IMR-90 (cell line): ENCODE data around the gene HSPE1. TPM values are rescaled to one million over a fixed set of nuclear protein-coding genes. Genes with fewer than 3 reads are reported as not detected.

ENCODE experiments used
- ATAC-seq: fragments of 200-7000 bp; cut with Tn5 transposase; 2 replicates; pipeline ENCODE4 v1.9.1; 2020; ENCODE audit warnings: low read depth, mild to moderate bottlenecking, moderate library complexity
- BruUV-seq: library from RNA; stranded (reverse); fragments of 400-500 nt; replicated peaks from 2 replicates; lab custom pipeline; 2021; lab: Mats Ljungman, UMichigan
- CTCF ChIA-PET: fragments of 300-600 bp; formaldehyde crosslinking; extraction: SDS; loops from one replicate; lab custom pipeline; 2021; ENCODE audit warnings: antibody characterized with exemption; lab: Yijun Ruan, JAX
- POLR2A ChIA-PET: fragments of 300-600 bp; sonication (Branson Sonifier 250); formaldehyde crosslinking; loops from one replicate; lab custom pipeline; 2022; ENCODE audit warnings: antibody characterized with exemption; ENCODE audit not compliant: unreplicated experiment; lab: Charles Lee
- DNase-seq: peaks from one replicate; pipeline ENCODE4 v3.0.0; 2013
- H2AFZ ChIP-seq: replicated peaks from 2 replicates; pipeline ENCODE3; 2013; ENCODE audit warnings: low read length, mild to moderate bottlenecking; ENCODE audit not compliant: poor library complexity
- H2AK5ac ChIP-seq: 2 replicates; pipeline ENCODE4 v1.6.1; 2013; ENCODE audit warnings: low read depth, low read length, inconsistent platforms
- H2AK9ac ChIP-seq: replicated peaks from 2 replicates; pipeline ENCODE3; 2013; ENCODE audit warnings: mild to moderate bottlenecking, low read depth, low read length, moderate library complexity; ENCODE audit not compliant: poor library complexity
- H2BK120ac ChIP-seq: 2 replicates; pipeline ENCODE4 v1.6.1; 2013; ENCODE audit warnings: low read depth, low read length, inconsistent platforms
- H2BK15ac ChIP-seq: 3 replicates; pipeline ENCODE4 v1.6.1; 2013; ENCODE audit warnings: low read depth, low read length, inconsistent platforms
- H2BK20ac ChIP-seq: 2 replicates; pipeline ENCODE4 v1.6.1; 2013; ENCODE audit warnings: low read depth, mild to moderate bottlenecking, inconsistent platforms, low read length, moderate library complexity
- H2BK5ac ChIP-seq: 2 replicates; pipeline ENCODE4 v1.6.1; 2013; ENCODE audit warnings: mild to moderate bottlenecking, low read depth, low read length, inconsistent platforms; ENCODE audit not compliant: poor library complexity, severe bottlenecking
- H3K14ac ChIP-seq: replicated peaks from 2 replicates; pipeline ENCODE4 v1.6.1; 2013; ENCODE audit warnings: low read depth, low read length, inconsistent platforms
- H3K18ac ChIP-seq: 2 replicates; pipeline ENCODE4 v1.6.1; 2013; ENCODE audit warnings: low read depth, low read length, control low read depth
- H3K23ac ChIP-seq: 2 replicates; pipeline ENCODE4 v1.6.1; 2013; ENCODE audit warnings: low read depth, low read length, inconsistent platforms
- H3K27ac ChIP-seq: 2 replicates; pipeline ENCODE4 v1.5.1; 2013; ENCODE audit warnings: mild to moderate bottlenecking, control low read depth, low read length; ENCODE audit not compliant: insufficient read depth
- H3K27me3 ChIP-seq: 2 replicates; pipeline ENCODE4 v1.6.1; 2013; ENCODE audit warnings: low read length; ENCODE audit not compliant: control insufficient read depth, insufficient read depth
- H3K36me3 ChIP-seq: 2 replicates; pipeline ENCODE4 v1.6.1; 2013; ENCODE audit warnings: low read length, mixed read lengths; ENCODE audit not compliant: control insufficient read depth, insufficient read depth
- H3K4ac ChIP-seq: 2 replicates; pipeline ENCODE4 v1.6.1; 2013; ENCODE audit warnings: low read depth, low read length, inconsistent platforms
- H3K4me1 ChIP-seq: 2 replicates; pipeline ENCODE4 v1.6.1; 2013; ENCODE audit warnings: low read length, mixed read lengths; ENCODE audit not compliant: control insufficient read depth, insufficient read depth
- H3K4me2 ChIP-seq: 2 replicates; pipeline ENCODE4 v1.6.1; 2013; ENCODE audit warnings: low read depth, mild to moderate bottlenecking, control low read depth, low read length, moderate library complexity
- H3K4me3 ChIP-seq: 2 replicates; pipeline ENCODE4 v1.5.1; 2013; ENCODE audit warnings: low read depth, mild to moderate bottlenecking, control low read depth, low read length, moderate library complexity; ENCODE audit not compliant: insufficient read depth
- H3K56ac ChIP-seq: 2 replicates; pipeline ENCODE4 v1.6.1; 2013; ENCODE audit warnings: low read length, inconsistent platforms; ENCODE audit not compliant: insufficient read depth; ENCODE audit errors: extremely low read depth
- H3K79me1 ChIP-seq, 2 experiments: 2 replicates each; pipeline ENCODE4 v1.6.1; 2013; ENCODE audit warnings: low read length in 2 of 2, inconsistent platforms in 1 of 2, low read depth in 1 of 2
- H3K9ac ChIP-seq: 2 replicates; pipeline ENCODE4 v1.6.1; 2013; ENCODE audit warnings: low read depth, low read length, control low read depth
- H3K9me1 ChIP-seq: 2 replicates; pipeline ENCODE4 v1.6.1; 2013; ENCODE audit warnings: low read length, inconsistent platforms; ENCODE audit not compliant: insufficient read depth
- H3K9me3 ChIP-seq: 2 replicates; pipeline ENCODE4 v1.6.1; 2013; ENCODE audit warnings: low read length; ENCODE audit not compliant: control insufficient read depth, insufficient read depth
- H4K20me1 ChIP-seq: 2 replicates; pipeline ENCODE4 v1.6.1; 2013; ENCODE audit warnings: low read length, inconsistent platforms; ENCODE audit not compliant: insufficient read depth
- H4K5ac ChIP-seq: 2 replicates; pipeline ENCODE4 v1.6.1; 2013; ENCODE audit warnings: mild to moderate bottlenecking, low read depth, low read length, control low read depth
- H4K8ac ChIP-seq, 2 experiments: 2 replicates each; pipeline ENCODE4 v1.6.1; 2013; ENCODE audit warnings: low read depth in 2 of 2, low read length in 2 of 2, control low read depth in 1 of 2, inconsistent platforms in 1 of 2
- H4K91ac ChIP-seq: 2 replicates; pipeline ENCODE4 v1.6.1; 2013; ENCODE audit warnings: low read depth, low read length, inconsistent platforms; ENCODE audit not compliant: insufficient read depth
- BHLHE40 ChIP-seq: fragments of 150-350 bp; IDR thresholded peaks from 2 replicates; pipeline ENCODE4 v1.6.1; 2016; ENCODE audit warnings: mild to moderate bottlenecking, low read depth, low read length
- CEBPB ChIP-seq: IDR thresholded peaks from 2 replicates; pipeline ENCODE4 v1.6.1; 2012; ENCODE audit warnings: low read depth, low read length, improper control_type of control experiment
- CHD1 ChIP-seq: IDR thresholded peaks from 2 replicates; pipeline ENCODE4 v1.6.1; 2012; ENCODE audit warnings: low read depth, low read length, improper control_type of control experiment
- CTCF ChIP-seq: conservative IDR thresholded peaks from 2 replicates; pipeline ENCODE4 v1.5.1; 2012; ENCODE audit warnings: mild to moderate bottlenecking, low read depth, low read length, improper control_type of control experiment
- ELK1 ChIP-seq: fragments of 150-350 bp; IDR thresholded peaks from 2 replicates; pipeline ENCODE4 v1.6.1; 2016; ENCODE audit warnings: low read depth, mild to moderate bottlenecking, low read length, moderate library complexity, borderline replicate concordance
- FOS ChIP-seq: fragments of 150-350 bp; IDR thresholded peaks from 2 replicates; pipeline ENCODE4 v1.6.1; 2016; ENCODE audit warnings: low read depth, low read length
- MAFK ChIP-seq: IDR thresholded peaks from 2 replicates; pipeline ENCODE4 v1.6.1; 2012; ENCODE audit warnings: low read depth, low read length, improper control_type of control experiment
- MAZ ChIP-seq: IDR thresholded peaks from 2 replicates; pipeline ENCODE4 v1.6.1; 2012; ENCODE audit warnings: low read depth, mild to moderate bottlenecking, low read length, improper control_type of control experiment, moderate library complexity, borderline replicate concordance
- MXI1 ChIP-seq: IDR thresholded peaks from 2 replicates; pipeline ENCODE4 v1.6.1; 2012; ENCODE audit warnings: low read depth, mild to moderate bottlenecking, low read length, moderate library complexity, borderline replicate concordance
- NFE2L2 ChIP-seq: fragments of 150-350 bp; IDR thresholded peaks from 2 replicates; pipeline ENCODE4 v1.6.1; 2016; ENCODE audit warnings: low read depth, mild to moderate bottlenecking, low read length
- POLR2A ChIP-seq: IDR thresholded peaks from 2 replicates; pipeline ENCODE4 v1.6.1; 2012; ENCODE audit warnings: mild to moderate bottlenecking, low read depth, low read length
- RAD21 ChIP-seq: IDR thresholded peaks from 2 replicates; pipeline ENCODE4 v1.6.1; 2012; ENCODE audit warnings: low read length, improper control_type of control experiment
- RCOR1 ChIP-seq: IDR thresholded peaks from 2 replicates; pipeline ENCODE4 v1.6.1; 2012; ENCODE audit warnings: mild to moderate bottlenecking, low read length, improper control_type of control experiment; ENCODE audit not compliant: insufficient replicate concordance
- RFX5 ChIP-seq: IDR thresholded peaks from 2 replicates; pipeline ENCODE4 v1.8.0; 2012; ENCODE audit warnings: low read depth, mild to moderate bottlenecking, low read length, moderate library complexity
- SMC3 ChIP-seq: fragments of 150-350 bp; IDR thresholded peaks from 2 replicates; pipeline ENCODE4 v1.6.1; 2016; ENCODE audit warnings: low read depth, mild to moderate bottlenecking, antibody characterized with exemption, low read length, moderate library complexity
- USF2 ChIP-seq: fragments of 150-350 bp; IDR thresholded peaks from 2 replicates; pipeline ENCODE4 v1.6.1; 2017; ENCODE audit warnings: mild to moderate bottlenecking, antibody characterized with exemption, low read length, low read depth
- WGBS, 2 experiments: methylation state at CpG; one replicate each; pipeline versions ENCODE4 v1.1.5 to v1.1.7; 2013; ENCODE audit warnings: missing lambda C conversion rate in 2 of 2; ENCODE audit not compliant: insufficient read length in 1 of 2; ENCODE audit errors: extremely low coverage in 2 of 2; 5-methylcytosine and 5-hydroxymethylcytosine counted together
- dilution Hi-C: fragments of 300-500 bp; cut with HindIII; formaldehyde crosslinking; loops from one replicate; pipeline ENCODE4 v1.14.3; 2018; ENCODE audit warnings: low sequenced_read_pairs; ENCODE audit not compliant: unreplicated experiment
- in situ Hi-C: fragments of 300-500 bp; cut with MboI; formaldehyde crosslinking; loops from 3 replicates; pipeline ENCODE4 v1.14.3; 2019; ENCODE audit warnings: low sequenced_read_pairs, inconsistent platforms, mixed read lengths
- intact Hi-C: fragments of 100-400 bp; cut with micrococcal nuclease; formaldehyde crosslinking; loops from 2 replicates; pipeline ENCODE4 v1.10.0; 2022
- polyA plus RNA-seq, 3 experiments: library from polyadenylated mRNA; depleted of rRNA; stranded (reverse); fragments of >200 nt; gene quantifications; 2 replicates each; pipeline ENCODE4 v1.2.3, GENCODE V29; 2012; ENCODE audit warnings: low replicate concordance in 1 of 3
- total RNA-seq: library from RNA; depleted of rRNA; stranded (reverse); fragments of >200 nt; gene quantifications from 2 replicates; pipeline ENCODE4 v1.2.3, GENCODE V29; 2012

The HSPE1 gene
- total and polyA plus RNA-seq, 2 of the 4 experiments (the other 2 are of a cell fraction): 13.3 to 93.6 TPM

GRCh38 chr2:197461057-197461456, 39.1 kb upstream of the HSPE1 start:
- no peak for ATAC-seq
- ChIA-PET CTCF (interaction anchor here (0.5 kb wide), 1 partner anchor 9 kb away, joined by 3 read pairs; no protein-coding TSS in a partner anchor), POLR2A (no interaction called here)
- H3K27me3 ChIP-seq: no peaks in the 10 kb centered on the region
- no peak overlapping the region for H2AK5ac ChIP-seq
- no peak overlapping the region for H3K14ac ChIP-seq
- no peak overlapping the region for H2AFZ ChIP-seq
- H3K9me1 ChIP-seq: peaks cover 5% of the 10 kb centered on the region; the same call in 1 of the 2 replicates
- peak; percentile 8 for DNase-seq
- peaks cover 2% of the 10 kb centered on the region; the same call in 1 of the 2 replicates for H3K4me1 ChIP-seq
- TF ChIP-seq RCOR1: no peak
- TF ChIP-seq NFE2L2: no peak
- no peak for TF ChIP-seq ELK1
- no peak for TF ChIP-seq USF2
- TF ChIP-seq CTCF: no peak
- no peak for TF ChIP-seq POLR2A
- no peak for TF ChIP-seq RFX5
- no peak for TF ChIP-seq CEBPB
- TF ChIP-seq RAD21: no peak
- no peak for TF ChIP-seq BHLHE40
- TF ChIP-seq FOS: no peak
- no peak for TF ChIP-seq MAFK
- no peak for TF ChIP-seq MXI1
- no peak for TF ChIP-seq SMC3
- TF ChIP-seq CHD1: no peak
- no peak for TF ChIP-seq MAZ
- H3K27ac ChIP-seq: no peak overlapping the region
- H3K56ac ChIP-seq: no peak overlapping the region
- intact Hi-C loops: no loop called here
- no peak overlapping the region for H3K18ac ChIP-seq
- peaks cover 26% of the 10 kb centered on the region for H4K20me1 ChIP-seq
- no peak overlapping the region for H2BK20ac ChIP-seq
- H2BK15ac ChIP-seq: no peak overlapping the region
- no peaks in the 10 kb centered on the region for H3K9me3 ChIP-seq
- no peak overlapping the region for H3K4me3 ChIP-seq
- H3K4me2 ChIP-seq: no peak overlapping the region
- H4K8ac ChIP-seq: no peak overlapping the region
- H3K36me3 ChIP-seq: peaks cover 25% of the 10 kb centered on the region
- peaks cover 24 to 38% of the 10 kb centered on the region in 2 experiments for H3K79me1 ChIP-seq
- no peak overlapping the region for H3K9ac ChIP-seq
- no TSS peak for BruUV-seq
- in situ Hi-C loops: no loop called here
- dilution Hi-C loops: no loop called here
- no peak overlapping the region for H4K91ac ChIP-seq
- no peak overlapping the region for H4K5ac ChIP-seq
- no peak overlapping the region for H2AK9ac ChIP-seq
- no peak overlapping the region for H2BK120ac ChIP-seq
- H3K4ac ChIP-seq: no peak overlapping the region
- H2BK5ac ChIP-seq: no peak overlapping the region
- no CpG with 5 or more reads among the region's 2 CpGs for WGBS, 2 experiments
- H3K23ac ChIP-seq: no peak overlapping the region
